ENCODE results near the gene ZBTB3.
"Not testable (repeated sequence)": the region's sequence is repeated elsewhere in the genome, so short reads cannot be mapped to it uniquely, and the experiment has no call there.

The ZBTB3 gene

GRCh38 chr11:62757846-62758788 is 4.2 kb upstream of the ZBTB3 start:
- no peak overlapping the region for H3K4me3 ChIP-seq (ENCODE audit: low read depth, low read length)

GRCh38 chr11:62755086-62755615 is 1.2 kb upstream of the ZBTB3 start:
- no peak for TF ChIP-seq CTCF (IDR thresholded peaks at IDR 0.05; ENCODE audit: low read depth, low read length)
- H3K4me3 ChIP-seq (ENCODE audit: low read depth, low read length): no peak overlapping the region

More at GRCh38 chr11:62757846-62758788, 4.2 kb upstream of the ZBTB3 start:
- TF ChIP-seq CTCF (IDR thresholded peaks at IDR 0.05; ENCODE audit: low read depth, low read length): no peak

GRCh38 chr11:62752994-62753735 is 795 bp downstream of the ZBTB3 start:
- peak overlapping the region; percentile 81 for H3K4me3 ChIP-seq (ENCODE audit: low read depth, low read length)
- no peak for TF ChIP-seq CTCF (IDR thresholded peaks at IDR 0.05; ENCODE audit: low read depth, low read length)

GRCh38 chr11:62752177-62752785 is 1.7 kb downstream of the ZBTB3 start:
- no peak overlapping the region for H3K4me3 ChIP-seq (ENCODE audit: low read depth, low read length)
- no peak for TF ChIP-seq CTCF (IDR thresholded peaks at IDR 0.05; ENCODE audit: low read depth, low read length)

GRCh38 chr11:62749931-62750330 is 4.0 kb downstream of the ZBTB3 start:
- not testable (repeated sequence) for H3K4me3 ChIP-seq (ENCODE audit: low read depth, low read length)

GRCh38 chr11:62747475-62748160 is 6.3 kb downstream of the ZBTB3 start:
- no peak for TF ChIP-seq CTCF (IDR thresholded peaks at IDR 0.05; ENCODE audit: low read depth, low read length)
- no peak overlapping the region for H3K4me3 ChIP-seq (ENCODE audit: low read depth, low read length)

- TF ChIP-seq CTCF (IDR thresholded peaks at IDR 0.05; ENCODE audit: low read depth, low read length): no peak
- H3K4me3 ChIP-seq (ENCODE audit: low read depth, low read length): no peak overlapping the region
Measured at GRCh38 chr11:62737196-62737595, 16.8 kb downstream of the ZBTB3 start.

Measured in WI38 (cell line).